GM06990 (cell line): ENCODE results near the gene TMEM135.
"Not testable (repeated sequence)": the region's sequence is repeated elsewhere in the genome, so short reads cannot be mapped to it uniquely, and the experiment has no call there.

Experiments
- DNase-seq: peaks from one replicate; pipeline ENCODE4 v3.0.0-alpha.2; 2011; ENCODE audit not compliant: insufficient read length; ENCODE audit errors: extremely low read depth
- H3K27me3 ChIP-seq: replicated peaks from 2 replicates; pipeline ENCODE4 v1.6.0; 2011; ENCODE audit warnings: low read length; ENCODE audit not compliant: control insufficient read depth, insufficient read depth
- H3K36me3 ChIP-seq: 2 replicates; pipeline ENCODE4 v1.5.1; 2011; ENCODE audit warnings: low read length; ENCODE audit not compliant: control insufficient read depth, insufficient read depth
- H3K4me3 ChIP-seq: replicated peaks from 2 replicates; pipeline ENCODE4 v1.5.1; 2011; ENCODE audit warnings: low read depth, mild to moderate bottlenecking, control low read depth, low read length
- TF ChIP-seq, protein P1 (sequence below): IDR thresholded peaks from 2 replicates; pipeline ENCODE4 v1.5.1; 2011; ENCODE audit warnings: low read length, control low read depth, mild to moderate bottlenecking, inconsistent platforms; ENCODE audit not compliant: insufficient read depth, poor library complexity, severe bottlenecking

TMEM135 gene

GRCh38 chr11:87082590-87082989 lies 44.9 kb downstream of the TMEM135 start:
- no peaks in the 10 kb centered on the region for H3K27me3 ChIP-seq
- TF ChIP-seq, protein P1, sequence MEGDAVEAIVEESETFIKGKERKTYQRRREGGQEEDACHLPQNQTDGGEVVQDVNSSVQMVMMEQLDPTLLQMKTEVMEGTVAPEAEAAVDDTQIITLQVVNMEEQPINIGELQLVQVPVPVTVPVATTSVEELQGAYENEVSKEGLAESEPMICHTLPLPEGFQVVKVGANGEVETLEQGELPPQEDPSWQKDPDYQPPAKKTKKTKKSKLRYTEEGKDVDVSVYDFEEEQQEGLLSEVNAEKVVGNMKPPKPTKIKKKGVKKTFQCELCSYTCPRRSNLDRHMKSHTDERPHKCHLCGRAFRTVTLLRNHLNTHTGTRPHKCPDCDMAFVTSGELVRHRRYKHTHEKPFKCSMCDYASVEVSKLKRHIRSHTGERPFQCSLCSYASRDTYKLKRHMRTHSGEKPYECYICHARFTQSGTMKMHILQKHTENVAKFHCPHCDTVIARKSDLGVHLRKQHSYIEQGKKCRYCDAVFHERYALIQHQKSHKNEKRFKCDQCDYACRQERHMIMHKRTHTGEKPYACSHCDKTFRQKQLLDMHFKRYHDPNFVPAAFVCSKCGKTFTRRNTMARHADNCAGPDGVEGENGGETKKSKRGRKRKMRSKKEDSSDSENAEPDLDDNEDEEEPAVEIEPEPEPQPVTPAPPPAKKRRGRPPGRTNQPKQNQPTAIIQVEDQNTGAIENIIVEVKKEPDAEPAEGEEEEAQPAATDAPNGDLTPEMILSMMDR: no peak
- no peak overlapping the region for H3K4me3 ChIP-seq
- H3K36me3 ChIP-seq: no peaks in the 10 kb centered on the region
- no peak for DNase-seq

GRCh38 chr11:87083029-87083428 lies 45.3 kb downstream of the TMEM135 start:
- no peaks in the 10 kb centered on the region for H3K36me3 ChIP-seq
- no peak overlapping the region for H3K4me3 ChIP-seq
- TF ChIP-seq, protein P1: no peak
- no peaks in the 10 kb centered on the region for H3K27me3 ChIP-seq
- no peak for DNase-seq

DNA sequence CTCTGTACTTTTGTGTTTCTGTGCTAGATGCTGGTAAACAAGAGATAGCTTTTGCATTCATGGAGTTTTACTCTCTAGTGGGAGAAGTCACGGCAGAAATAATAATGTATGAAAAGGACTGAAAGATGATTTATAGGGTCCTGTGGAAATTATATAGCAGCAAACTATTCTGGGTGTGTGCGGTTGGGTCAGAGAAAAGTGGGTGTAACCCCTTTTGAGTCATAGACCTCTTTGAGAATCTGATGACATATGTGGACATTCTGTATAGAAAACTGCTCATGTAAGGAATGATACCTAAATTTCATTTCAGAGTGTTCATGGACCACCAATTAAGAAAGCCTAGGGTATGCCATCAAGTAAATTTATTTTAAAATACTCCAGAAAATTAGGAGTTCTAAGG lies 54.4 kb downstream of the TMEM135 start:
- Histone ChIP-seq H3K27me3 (no peaks in the 10 kb centered on the region), H3K4me3 (no peak overlapping the region), H3K36me3 (no peaks in the 10 kb centered on the region)
- no peak for DNase-seq
- TF ChIP-seq, protein P1: no peak

DNA sequence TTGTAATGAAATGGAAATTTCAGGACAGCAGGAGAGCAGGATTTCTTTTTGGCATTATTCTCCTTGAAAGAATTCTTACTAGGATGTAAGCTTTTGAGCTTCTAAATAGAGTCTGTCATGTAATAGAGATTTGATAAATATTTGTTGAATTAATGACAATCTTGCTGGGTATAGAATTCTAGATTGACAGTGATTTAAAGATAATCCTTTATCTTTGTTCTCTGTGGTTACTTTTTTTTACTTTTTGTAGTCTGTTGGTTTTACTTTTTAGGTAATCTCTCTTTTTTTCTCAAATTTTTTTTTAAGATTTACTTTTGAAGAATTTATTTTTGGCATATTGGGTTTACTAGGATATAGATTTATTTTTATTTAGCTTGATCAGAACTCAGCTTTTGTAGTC lies 54.8 kb downstream of the TMEM135 start:
- no peak for DNase-seq
- Histone ChIP-seq H3K36me3 (no peaks in the 10 kb centered on the region), H3K4me3 (no peak overlapping the region), H3K27me3 (no peaks in the 10 kb centered on the region)
- TF ChIP-seq, protein P1: no peak

DNA sequence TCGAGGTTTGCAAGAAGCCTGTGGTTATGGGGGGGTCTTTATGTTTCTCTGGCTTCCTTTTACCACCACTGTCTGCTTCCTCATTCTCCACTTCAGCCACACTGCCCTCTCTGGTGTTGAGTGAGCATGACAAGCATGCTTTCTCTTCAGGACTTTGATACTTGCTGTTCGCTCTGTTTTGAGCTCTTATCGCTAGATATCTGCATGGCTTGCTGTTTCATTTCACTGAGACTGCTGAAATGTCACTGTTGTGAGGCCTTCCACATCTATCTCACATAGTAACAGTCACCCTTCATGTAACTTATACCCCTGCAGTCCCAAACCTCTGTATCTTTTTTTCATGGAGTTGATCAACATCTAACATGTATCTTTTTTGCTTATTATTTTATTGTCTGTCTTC lies 59.8 kb downstream of the TMEM135 start:
- Histone ChIP-seq H3K36me3 (no peaks in the 10 kb centered on the region), H3K4me3 (no peak overlapping the region), H3K27me3 (no peaks in the 10 kb centered on the region)
- TF ChIP-seq, protein P1: peak; percentile 68
- DNase-seq: peak; percentile 8

- no peaks in the 10 kb centered on the region for H3K27me3 ChIP-seq
- DNase-seq: no peak
- H3K36me3 ChIP-seq: no peaks in the 10 kb centered on the region
- TF ChIP-seq, protein P1: no peak
- H3K4me3 ChIP-seq: no peak overlapping the region
Measured at GRCh38 chr11:87101956-87102580, 64.3 kb downstream of the TMEM135 start.

GRCh38 chr11:87105826-87106225 lies 68.1 kb downstream of the TMEM135 start:
- not testable (repeated sequence) for H3K36me3 ChIP-seq, DNase-seq, H3K4me3 ChIP-seq, H3K27me3 ChIP-seq

- not testable (repeated sequence) for DNase-seq
Measured at GRCh38 chr11:87107379-87107778, 69.6 kb downstream of the TMEM135 start.

More at GRCh38 chr11:87107379-87107778, 69.6 kb downstream of the TMEM135 start:
- H3K4me3 ChIP-seq, H3K27me3 ChIP-seq, H3K36me3 ChIP-seq: not testable (repeated sequence)
